Right renal pelvis (tissue), 4 donors: ENCODE measurements around the gene ACSL3. TPM values are rescaled to one million over a fixed set of nuclear protein-coding genes. Genes with fewer than 3 reads are reported as not detected.

Experiments
- DNase-seq, 4 donors: peaks; one replicate each; pipeline ENCODE4 v3.0.0-alpha.2; 2013; ENCODE audit warnings: low read depth in 4 of 4, low spot score in 3 of 4, missing footprints in 1 of 4
- polyA plus RNA-seq, 4 donors: library from polyadenylated mRNA; unstranded; fragments of 120-200 nt; gene quantifications; one replicate each; pipeline ENCODE4 v1.2.1, GENCODE V29; 2013; ENCODE audit not compliant: insufficient read length in 4 of 4

Gene ACSL3
- polyA plus RNA-seq, 4 donors, result 64.4 to 76.3 (median 72.5) TPM

- DNase-seq, result no peak
These were observed 77.5 kb downstream of the ACSL3 start for GRCh38 chr2:222938327-222938726.

DNA sequence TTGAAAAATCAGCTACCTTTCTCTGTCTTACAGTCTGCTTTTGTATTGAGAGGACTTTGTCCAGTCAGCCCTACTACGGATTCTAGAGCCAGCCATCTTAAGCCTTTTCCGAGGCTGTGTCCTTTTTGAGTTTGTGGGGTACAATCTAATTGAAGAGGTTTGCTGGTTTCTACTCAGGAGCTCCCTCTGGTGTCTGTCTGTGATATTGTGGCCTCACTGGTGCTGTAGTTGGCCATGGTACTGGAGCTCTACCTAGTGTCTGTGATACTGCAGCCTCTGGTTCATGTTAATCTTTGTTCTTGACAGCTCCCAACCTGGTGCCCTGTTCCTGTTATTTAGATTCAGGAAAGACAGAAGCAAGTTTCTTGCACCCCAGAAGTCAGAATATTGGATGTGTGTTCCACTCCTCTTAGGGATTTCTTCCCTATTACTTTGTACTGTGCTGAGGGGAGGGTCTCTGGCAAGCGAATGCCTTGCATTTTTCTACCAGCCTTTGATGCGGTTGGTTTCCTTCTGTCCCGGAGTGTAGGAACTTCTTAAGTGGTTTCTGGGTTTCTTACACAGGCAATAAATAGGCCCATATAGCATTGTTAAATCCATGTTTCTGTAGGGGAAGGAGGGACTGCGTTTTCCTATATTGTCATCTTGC, 78.5 kb downstream of the ACSL3 start:
- DNase-seq, result no peak

DNA sequence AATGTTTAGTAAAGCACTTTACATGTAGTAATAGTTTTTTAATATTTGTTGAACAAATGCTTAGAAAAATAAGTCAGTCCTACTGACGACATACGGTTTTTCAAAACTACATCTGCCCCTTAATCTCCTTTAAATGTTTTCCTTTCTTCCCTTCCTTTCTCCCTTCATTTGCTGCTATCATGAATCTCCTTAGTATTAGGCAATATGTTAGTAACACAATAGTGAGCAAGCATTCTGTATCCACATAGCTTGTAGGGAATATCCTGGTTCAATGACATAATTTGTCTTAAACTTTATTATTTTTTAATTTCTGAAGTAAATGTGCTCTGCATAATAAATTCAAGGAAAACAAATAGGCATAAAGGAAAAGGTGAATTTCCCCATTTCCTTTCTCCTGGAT, 79.1 kb downstream of the ACSL3 start:
- no peak for DNase-seq

DNA sequence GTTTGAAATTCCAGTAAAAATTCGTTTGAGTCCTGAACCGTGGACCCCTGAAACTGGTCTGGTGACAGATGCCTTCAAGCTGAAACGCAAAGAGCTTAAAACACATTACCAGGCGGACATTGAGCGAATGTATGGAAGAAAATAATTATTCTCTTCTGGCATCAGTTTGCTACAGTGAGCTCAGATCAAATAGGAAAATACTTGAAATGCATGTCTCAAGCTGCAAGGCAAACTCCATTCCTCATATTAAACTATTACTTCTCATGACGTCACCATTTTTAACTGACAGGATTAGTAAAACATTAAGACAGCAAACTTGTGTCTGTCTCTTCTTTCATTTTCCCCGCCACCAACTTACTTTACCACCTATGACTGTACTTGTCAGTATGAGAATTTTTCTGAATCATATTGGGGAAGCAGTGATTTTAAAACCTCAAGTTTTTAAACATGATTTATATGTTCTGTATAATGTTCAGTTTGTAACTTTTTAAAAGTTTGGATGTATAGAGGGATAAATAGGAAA, 80.7 kb downstream of the ACSL3 start:
- DNase-seq, result no peak

DNA sequence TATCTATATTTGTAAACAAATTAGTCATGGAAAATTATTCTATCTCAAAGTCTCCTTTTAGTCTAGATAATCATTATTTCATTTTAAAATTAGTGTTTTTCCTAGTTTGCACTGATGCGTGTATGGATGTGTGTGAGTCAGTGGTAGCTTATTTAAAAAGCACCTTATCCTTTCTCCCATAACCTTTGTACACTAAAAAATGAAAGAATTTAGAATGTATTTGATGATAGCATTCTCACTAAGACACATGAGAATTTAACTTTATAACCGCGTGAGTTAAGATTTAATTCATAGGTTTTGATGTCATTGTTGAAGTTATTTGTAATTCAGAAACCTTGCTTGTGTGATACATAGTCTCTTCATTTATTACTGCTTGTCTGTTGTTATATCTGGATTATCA, 81.7 kb downstream of the ACSL3 start:
- no peak for DNase-seq

- no peak for DNase-seq
These were observed 82.1 kb downstream of the ACSL3 start for GRCh38 chr2:222942977-222943376.

DNA sequence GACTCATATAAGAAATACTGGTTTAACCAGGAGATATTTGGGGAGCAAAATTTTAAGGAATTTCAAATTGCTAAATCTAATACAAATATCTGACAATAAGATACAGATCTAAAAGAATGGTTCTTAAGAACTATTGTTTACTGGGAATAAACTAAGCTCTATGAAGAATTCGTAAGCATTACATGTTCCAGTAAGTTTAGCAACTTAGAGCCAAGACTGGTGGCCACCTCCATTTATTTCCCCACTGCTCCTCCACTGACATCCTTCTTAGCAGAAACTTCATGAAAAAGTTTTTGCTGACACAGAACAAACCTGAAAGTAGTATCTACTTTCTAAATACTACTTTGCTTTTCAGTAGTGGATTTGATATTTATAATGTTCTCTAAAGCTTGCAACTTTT, 83.0 kb downstream of the ACSL3 start:
- DNase-seq, result no peak

DNA sequence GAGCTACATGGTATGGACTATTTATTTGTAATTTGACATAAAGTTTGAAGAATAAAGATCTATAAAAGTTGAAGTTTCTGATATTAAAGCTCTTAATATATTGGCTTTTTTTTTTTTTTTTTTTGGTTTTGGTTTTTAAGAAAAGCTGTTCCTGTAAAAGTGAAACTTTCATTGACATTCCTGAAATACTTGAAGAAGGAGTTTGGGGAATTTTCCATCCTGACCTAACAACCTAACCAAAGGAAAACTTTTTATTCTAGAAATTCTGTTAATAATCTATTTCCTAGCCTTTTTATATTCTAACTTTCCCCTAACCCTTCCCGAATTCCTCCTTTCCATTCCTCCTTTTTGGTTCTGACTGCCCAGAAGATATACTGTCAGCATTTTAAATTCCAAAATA, 83.7 kb downstream of the ACSL3 start:
- no peak for DNase-seq

DNA sequence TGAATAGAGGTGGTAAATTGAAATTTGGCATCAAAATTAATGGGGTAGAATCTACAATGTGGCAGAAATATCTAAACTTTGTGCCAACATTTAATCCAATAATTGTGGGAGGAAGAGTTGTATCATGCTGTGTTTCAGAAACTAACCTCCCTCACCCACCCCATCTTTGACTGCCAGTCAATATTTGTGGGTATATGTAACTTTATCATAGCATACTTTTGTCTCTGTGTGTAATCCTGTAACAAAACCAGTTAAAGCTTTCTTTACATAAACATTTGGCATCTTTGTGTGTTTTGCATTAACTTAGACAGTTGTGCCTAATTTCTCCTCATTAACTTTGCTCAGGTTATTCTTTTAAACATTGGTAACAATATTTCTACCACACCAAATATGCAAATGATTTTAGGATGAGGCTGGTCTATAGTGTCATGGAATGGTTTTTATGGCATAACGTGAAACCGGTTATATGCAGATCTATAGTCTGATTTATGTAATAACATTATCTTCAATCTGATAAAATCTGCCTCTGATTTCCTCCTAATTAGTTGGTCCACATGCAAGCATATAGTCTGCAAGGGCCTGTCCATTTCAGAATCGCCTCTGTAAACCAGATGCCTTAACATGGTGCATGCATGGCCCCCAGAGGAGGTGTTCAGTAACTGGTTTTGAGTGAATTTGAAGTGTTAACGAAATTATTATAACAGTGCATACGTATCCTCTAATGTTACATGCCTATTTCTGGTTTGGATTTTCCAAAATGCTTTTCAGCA, 84.3 kb downstream of the ACSL3 start:
- DNase-seq, result no peak

- no peak for DNase-seq
These were observed 85.1 kb downstream of the ACSL3 start for GRCh38 chr2:222945887-222946286.

- no peak for DNase-seq
These were observed 86.0 kb downstream of the ACSL3 start for GRCh38 chr2:222946700-222947287.

GRCh38 chr2:222949073-222949472, 88.2 kb downstream of the ACSL3 start:
- no peak for DNase-seq

DNA sequence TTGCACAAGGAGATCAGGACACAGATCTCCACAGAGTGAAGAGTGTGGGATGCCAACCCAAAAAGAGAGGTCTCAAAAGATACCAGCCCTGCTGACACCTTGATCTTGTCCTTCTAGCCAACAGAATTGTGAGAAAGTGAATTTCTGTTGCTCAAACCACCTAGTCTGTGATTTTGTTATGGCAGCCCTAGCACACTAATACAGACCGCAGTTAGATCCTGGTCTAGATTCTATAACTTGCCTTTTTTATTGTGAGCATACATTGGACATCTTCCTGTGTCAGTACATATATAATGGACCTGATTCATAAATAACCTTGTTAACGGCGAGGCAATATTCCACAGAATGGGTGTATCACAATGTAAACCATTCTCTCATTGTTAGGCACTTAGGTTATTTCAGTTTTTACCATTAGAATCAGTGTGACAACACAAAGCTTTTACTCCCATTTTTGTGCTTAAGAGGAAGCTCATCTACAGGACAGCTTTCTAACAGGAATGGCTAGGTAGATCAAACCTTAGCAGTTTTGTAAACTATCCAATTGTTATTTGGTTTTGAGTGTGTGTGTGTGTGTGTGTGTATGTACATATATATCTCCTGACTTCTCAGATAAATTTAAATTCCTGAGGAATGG, 89.0 kb downstream of the ACSL3 start:
- DNase-seq, result no peak

DNA sequence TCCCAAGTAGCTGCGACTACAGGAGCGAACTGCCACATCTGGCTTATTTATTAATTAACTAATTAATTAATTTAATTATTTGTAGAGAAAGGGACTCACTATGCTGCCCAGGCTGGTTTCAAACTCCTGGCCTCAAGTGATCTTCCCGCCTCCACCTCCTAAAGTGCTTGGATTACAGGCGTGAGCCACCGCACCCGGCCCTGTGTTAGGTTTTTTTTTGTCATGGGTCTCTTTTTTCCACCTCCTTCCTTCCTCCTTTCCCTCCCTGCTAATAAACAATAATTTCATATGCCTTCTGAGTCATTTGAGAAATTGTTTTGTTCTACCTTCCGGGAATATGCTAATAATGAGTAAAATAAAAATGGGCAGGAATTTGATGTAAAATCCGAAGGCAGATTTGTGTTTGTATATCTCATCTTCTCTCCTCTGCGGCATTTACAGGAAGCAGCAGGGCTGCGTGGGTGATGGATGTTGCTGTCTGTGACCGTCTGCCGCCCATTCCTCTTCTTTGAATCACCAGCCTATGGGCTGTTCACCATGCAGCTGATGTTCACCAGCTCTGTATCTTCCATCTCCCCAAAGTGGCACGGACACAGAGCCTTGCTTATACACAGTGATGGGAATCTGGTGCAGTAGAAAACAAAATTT, 89.9 kb downstream of the ACSL3 start:
- no peak for DNase-seq

- DNase-seq, result no peak
These were observed 91.4 kb downstream of the ACSL3 start for GRCh38 chr2:222952204-222952603.

GRCh38 chr2:222955008-222955407, 94.2 kb downstream of the ACSL3 start:
- no peak for DNase-seq

DNA sequence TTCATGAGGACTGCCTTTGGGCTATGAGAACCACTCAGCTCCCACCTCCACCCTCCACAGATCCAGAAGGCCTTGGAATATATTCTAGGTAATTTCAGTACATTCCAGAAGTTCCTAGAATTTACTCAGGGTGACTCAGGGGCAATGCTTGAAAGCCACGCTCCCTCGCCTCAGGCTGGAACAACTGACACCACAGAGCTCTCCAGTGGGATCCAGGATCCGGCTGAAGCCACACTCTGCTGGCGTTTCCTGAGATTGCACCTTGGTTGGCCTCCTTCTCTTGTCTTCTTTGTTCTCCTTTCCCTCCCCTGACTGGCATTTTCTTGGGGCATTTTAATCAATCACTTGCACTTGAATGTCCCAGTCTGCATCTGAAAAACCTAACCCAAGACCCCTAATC, 98.5 kb downstream of the ACSL3 start:
- no peak for DNase-seq

DNA sequence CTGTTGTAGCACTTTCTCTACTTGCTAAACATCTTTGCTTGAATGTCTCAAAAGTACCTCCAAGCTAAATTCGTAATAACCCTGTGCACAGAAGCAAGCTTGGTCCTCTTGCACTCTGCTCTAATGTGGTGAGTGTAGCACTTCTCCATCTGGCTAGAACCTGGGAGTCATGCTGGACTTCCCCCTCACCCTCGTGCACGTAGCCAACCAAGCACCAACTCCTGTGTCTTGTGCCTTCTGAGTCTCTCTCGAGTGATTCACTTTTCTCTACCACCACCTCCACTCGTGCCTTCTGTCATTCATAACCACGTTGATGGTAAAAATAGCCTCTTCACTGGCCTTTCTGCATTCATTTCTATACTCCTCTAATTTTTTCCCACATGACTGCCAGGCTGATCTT, 99.3 kb downstream of the ACSL3 start:
- no peak for DNase-seq

GRCh38 chr2:222963641-222964040, 102.8 kb downstream of the ACSL3 start:
- no peak for DNase-seq

- DNase-seq, result no peak
These were observed 103.7 kb downstream of the ACSL3 start for GRCh38 chr2:222964376-222965031.
